ENCODE results near the gene LYVE1.

DNA sequence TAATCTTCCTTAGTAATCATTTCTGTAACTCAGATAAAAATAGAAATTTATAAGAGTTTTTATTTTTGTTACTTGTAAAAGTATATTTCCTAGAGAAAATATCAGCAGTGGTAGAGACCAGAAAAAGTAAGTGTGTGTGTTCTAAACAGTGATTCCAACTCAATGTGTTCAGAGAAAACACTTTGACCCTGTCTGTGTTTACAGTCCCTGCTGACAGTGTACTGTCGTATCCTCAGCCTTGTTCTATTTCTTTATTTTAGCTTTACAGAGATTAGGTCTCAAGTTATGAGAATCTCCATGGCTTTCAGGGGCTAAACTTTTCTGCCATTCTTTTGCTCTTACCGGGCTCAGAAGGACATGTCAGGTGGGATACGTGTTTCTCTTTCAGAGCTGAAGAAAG lies 10.2 kb downstream of the LYVE1 start:
- TF ChIP-seq CEBPB (IDR thresholded peaks at IDR 0.05) (no peak), EP300 (IDR thresholded peaks at IDR 0.05; ENCODE audit: borderline replicate concordance) (no peak), CREB1 (IDR thresholded peaks at IDR 0.05; ENCODE audit: low read depth) (no peak), TAF1 (IDR thresholded peaks at IDR 0.05; ENCODE audit: low read depth) (no peak), TEAD4 (IDR thresholded peaks at IDR 0.05) (no peak)
- TF ChIP-seq, protein P1, sequence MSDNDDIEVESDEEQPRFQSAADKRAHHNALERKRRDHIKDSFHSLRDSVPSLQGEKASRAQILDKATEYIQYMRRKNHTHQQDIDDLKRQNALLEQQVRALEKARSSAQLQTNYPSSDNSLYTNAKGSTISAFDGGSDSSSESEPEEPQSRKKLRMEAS (IDR thresholded peaks at IDR 0.05): no peak
- TF ChIP-seq, protein P2, sequence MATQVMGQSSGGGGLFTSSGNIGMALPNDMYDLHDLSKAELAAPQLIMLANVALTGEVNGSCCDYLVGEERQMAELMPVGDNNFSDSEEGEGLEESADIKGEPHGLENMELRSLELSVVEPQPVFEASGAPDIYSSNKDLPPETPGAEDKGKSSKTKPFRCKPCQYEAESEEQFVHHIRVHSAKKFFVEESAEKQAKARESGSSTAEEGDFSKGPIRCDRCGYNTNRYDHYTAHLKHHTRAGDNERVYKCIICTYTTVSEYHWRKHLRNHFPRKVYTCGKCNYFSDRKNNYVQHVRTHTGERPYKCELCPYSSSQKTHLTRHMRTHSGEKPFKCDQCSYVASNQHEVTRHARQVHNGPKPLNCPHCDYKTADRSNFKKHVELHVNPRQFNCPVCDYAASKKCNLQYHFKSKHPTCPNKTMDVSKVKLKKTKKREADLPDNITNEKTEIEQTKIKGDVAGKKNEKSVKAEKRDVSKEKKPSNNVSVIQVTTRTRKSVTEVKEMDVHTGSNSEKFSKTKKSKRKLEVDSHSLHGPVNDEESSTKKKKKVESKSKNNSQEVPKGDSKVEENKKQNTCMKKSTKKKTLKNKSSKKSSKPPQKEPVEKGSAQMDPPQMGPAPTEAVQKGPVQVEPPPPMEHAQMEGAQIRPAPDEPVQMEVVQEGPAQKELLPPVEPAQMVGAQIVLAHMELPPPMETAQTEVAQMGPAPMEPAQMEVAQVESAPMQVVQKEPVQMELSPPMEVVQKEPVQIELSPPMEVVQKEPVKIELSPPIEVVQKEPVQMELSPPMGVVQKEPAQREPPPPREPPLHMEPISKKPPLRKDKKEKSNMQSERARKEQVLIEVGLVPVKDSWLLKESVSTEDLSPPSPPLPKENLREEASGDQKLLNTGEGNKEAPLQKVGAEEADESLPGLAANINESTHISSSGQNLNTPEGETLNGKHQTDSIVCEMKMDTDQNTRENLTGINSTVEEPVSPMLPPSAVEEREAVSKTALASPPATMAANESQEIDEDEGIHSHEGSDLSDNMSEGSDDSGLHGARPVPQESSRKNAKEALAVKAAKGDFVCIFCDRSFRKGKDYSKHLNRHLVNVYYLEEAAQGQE (IDR thresholded peaks at IDR 0.05; ENCODE audit: low read depth): no peak

All from Ishikawa (cell line).